Neural cell (in vitro differentiated cells): ENCODE data around the gene DENND4B. TPM values are rescaled to one million over a fixed set of nuclear protein-coding genes. Genes with fewer than 3 reads are reported as not detected.
A peak's percentile ranks its signal among the peaks of the same experiment; 100 is the strongest.

Source experiments
- H2AFZ ChIP-seq: fragments of 200-600, 300-800 bp; sonication (generic), shearing (Covaris generic); 2 replicates; pipeline ENCODE4 v1.6.0; 2014; ENCODE audit warnings: low read depth, mild to moderate bottlenecking, antibody characterized with exemption, low read length, moderate library complexity
- H3F3A ChIP-seq: fragments of 200-600 bp; shearing (Covaris generic); 2 replicates; pipeline ENCODE4 v1.6.1; 2016; ENCODE audit warnings: mild to moderate bottlenecking, moderate library complexity, mixed read lengths, antibody characterized with exemption, low read length; ENCODE audit not compliant: insufficient read depth, poor library complexity, severe bottlenecking
- H3K27ac ChIP-seq: fragments of 200-600, 300-800 bp; sonication (generic), shearing (Covaris generic); 2 replicates; pipeline ENCODE4 v1.5.1; 2014; ENCODE audit warnings: mild to moderate bottlenecking, low read length, moderate library complexity
- H3K27me3 ChIP-seq: fragments of 300-800, 200-600 bp; sonication (generic), shearing (Covaris generic); 2 replicates; pipeline ENCODE4 v1.6.0; 2014; ENCODE audit warnings: mild to moderate bottlenecking, low read depth, low read length, moderate library complexity; ENCODE audit not compliant: insufficient read depth
- H3K36me3 ChIP-seq: fragments of 300-800, 200-600 bp; sonication (generic), shearing (Covaris generic); 2 replicates; pipeline ENCODE4 v1.5.1; 2014; ENCODE audit warnings: mild to moderate bottlenecking, antibody characterized with exemption, low read length, moderate library complexity; ENCODE audit not compliant: insufficient read depth
- H3K4me2 ChIP-seq: fragments of 300-800, 200-600 bp; sonication (generic), shearing (Covaris generic); 2 replicates; pipeline ENCODE4 v1.6.0; 2014; ENCODE audit warnings: mild to moderate bottlenecking, low read length
- H3K4me3 ChIP-seq: fragments of 300-800, 200-600 bp; sonication (generic), shearing (Covaris generic); 2 replicates; pipeline ENCODE4 v1.5.1; 2014; ENCODE audit warnings: mild to moderate bottlenecking, low read length, moderate library complexity
- H3K79me2 ChIP-seq: fragments of 200-600 bp; shearing (Covaris generic); replicated peaks from 2 replicates; pipeline ENCODE4 v1.6.0; 2014; ENCODE audit warnings: mild to moderate bottlenecking, low read length, moderate library complexity; ENCODE audit not compliant: insufficient read depth
- H3K9ac ChIP-seq: fragments of 300-800, 200-600 bp; sonication (generic), shearing (Covaris generic); 2 replicates; pipeline ENCODE4 v1.6.1; 2016; ENCODE audit warnings: mild to moderate bottlenecking, low read length, mixed read lengths
- H3K9me2 ChIP-seq: fragments of 200-600 bp; shearing (Covaris generic); 2 replicates; pipeline ENCODE4 v1.6.1; 2016; ENCODE audit warnings: mild to moderate bottlenecking, low read length, mixed read lengths; ENCODE audit not compliant: insufficient read depth
- H3K9me3 ChIP-seq: fragments of 200-600, 300-800 bp; sonication (generic), shearing (Covaris generic); 2 replicates; pipeline ENCODE4 v1.6.1; 2016; ENCODE audit warnings: mild to moderate bottlenecking, mixed run types, low read length, moderate library complexity, mixed read lengths
- H4K20me1 ChIP-seq: fragments of 200-600 bp; shearing (Covaris generic); 2 replicates; pipeline ENCODE4 v1.6.1; 2016; ENCODE audit warnings: mild to moderate bottlenecking, mixed run types; ENCODE audit not compliant: insufficient read depth
- EP300 ChIP-seq: fragments of 450-650 bp; conservative IDR thresholded peaks from 2 replicates; pipeline ENCODE4 v1.6.1; 2014; ENCODE audit warnings: antibody characterized with exemption, mild to moderate bottlenecking, moderate library complexity; ENCODE audit not compliant: poor library complexity, severe bottlenecking
- EZH2 ChIP-seq: fragments of 200-600, 300-800 bp; shearing (Covaris generic), sonication (generic); IDR thresholded peaks from 2 replicates; pipeline ENCODE4 v1.6.1; 2014; ENCODE audit warnings: antibody characterized with exemption, low read length, borderline replicate concordance, mild to moderate bottlenecking; ENCODE audit not compliant: insufficient read depth, poor library complexity, severe bottlenecking
- MXI1 ChIP-seq: fragments of 450-650 bp; conservative IDR thresholded peaks from 2 replicates; pipeline ENCODE4 v1.6.1; 2014; ENCODE audit warnings: antibody characterized with exemption, mild to moderate bottlenecking; ENCODE audit not compliant: poor library complexity, severe bottlenecking
- POLR2AphosphoS5 ChIP-seq: IDR thresholded peaks from 2 replicates; pipeline ENCODE4 v1.6.1; 2012
- RAD21 ChIP-seq: fragments of 450-650 bp; conservative IDR thresholded peaks from 2 replicates; pipeline ENCODE4 v1.6.1; 2014; ENCODE audit warnings: antibody characterized with exemption, mild to moderate bottlenecking, moderate library complexity
- SMC3 ChIP-seq: fragments of 450-650 bp; conservative IDR thresholded peaks from 2 replicates; pipeline ENCODE4 v1.6.1; 2014; ENCODE audit warnings: antibody characterized with exemption, mild to moderate bottlenecking, moderate library complexity; ENCODE audit not compliant: poor library complexity
- TAF1 ChIP-seq: IDR thresholded peaks from 2 replicates; pipeline ENCODE4 v1.6.1; 2012; ENCODE audit warnings: low read depth
- polyA plus RNA-seq: library from polyadenylated mRNA; depleted of rRNA; stranded (reverse); fragments of >200 nt; gene quantifications from 2 replicates; pipeline ENCODE4 v1.2.3, GENCODE V29; 2014
- TF ChIP-seq, protein P1 (sequence below): IDR thresholded peaks from 2 replicates; pipeline ENCODE4 v1.6.1; 2012; ENCODE audit warnings: borderline replicate concordance
- TF ChIP-seq, protein P2 (sequence below): fragments of 450-650 bp; IDR thresholded peaks from 2 replicates; pipeline ENCODE4 v1.5.1; 2014; ENCODE audit warnings: antibody characterized with exemption, mild to moderate bottlenecking, moderate library complexity; ENCODE audit not compliant: poor library complexity, severe bottlenecking

The DENND4B gene
- polyA plus RNA-seq, 1 donor from 2014 or later = 25.3 TPM

DNA sequence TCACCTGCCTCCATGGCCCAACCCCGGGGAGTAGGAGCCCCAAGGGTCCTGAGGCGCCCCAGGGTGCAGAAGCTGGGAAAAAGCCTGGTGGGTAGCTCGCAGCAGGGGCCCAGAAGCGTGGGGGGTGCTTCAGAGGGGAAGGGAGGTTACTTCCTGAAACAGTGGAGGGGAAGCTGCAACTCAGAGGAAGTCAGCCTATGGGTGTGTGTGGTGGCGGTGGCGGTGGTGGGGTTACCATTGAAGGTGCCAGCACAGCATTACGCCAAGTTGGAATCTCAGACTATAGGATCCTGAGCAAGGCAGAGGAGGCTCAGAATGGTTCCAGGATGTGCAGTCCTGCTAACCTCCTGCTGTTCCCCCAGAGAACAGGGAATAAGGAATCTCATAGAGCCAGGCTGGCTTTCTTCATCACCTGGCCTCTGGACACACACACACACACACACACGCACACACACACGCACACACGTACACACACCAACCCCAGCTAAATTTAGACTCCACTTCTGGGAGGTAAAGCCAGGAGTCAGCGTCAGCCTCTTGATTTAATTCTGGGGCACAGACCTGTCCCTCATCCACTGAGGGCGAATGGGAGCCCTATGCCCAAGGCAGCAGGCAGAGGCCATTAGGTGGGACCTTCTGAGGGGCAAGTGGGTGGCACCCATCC, 1.3 kb downstream of the DENND4B start (continued):
- TF ChIP-seq, protein P1, sequence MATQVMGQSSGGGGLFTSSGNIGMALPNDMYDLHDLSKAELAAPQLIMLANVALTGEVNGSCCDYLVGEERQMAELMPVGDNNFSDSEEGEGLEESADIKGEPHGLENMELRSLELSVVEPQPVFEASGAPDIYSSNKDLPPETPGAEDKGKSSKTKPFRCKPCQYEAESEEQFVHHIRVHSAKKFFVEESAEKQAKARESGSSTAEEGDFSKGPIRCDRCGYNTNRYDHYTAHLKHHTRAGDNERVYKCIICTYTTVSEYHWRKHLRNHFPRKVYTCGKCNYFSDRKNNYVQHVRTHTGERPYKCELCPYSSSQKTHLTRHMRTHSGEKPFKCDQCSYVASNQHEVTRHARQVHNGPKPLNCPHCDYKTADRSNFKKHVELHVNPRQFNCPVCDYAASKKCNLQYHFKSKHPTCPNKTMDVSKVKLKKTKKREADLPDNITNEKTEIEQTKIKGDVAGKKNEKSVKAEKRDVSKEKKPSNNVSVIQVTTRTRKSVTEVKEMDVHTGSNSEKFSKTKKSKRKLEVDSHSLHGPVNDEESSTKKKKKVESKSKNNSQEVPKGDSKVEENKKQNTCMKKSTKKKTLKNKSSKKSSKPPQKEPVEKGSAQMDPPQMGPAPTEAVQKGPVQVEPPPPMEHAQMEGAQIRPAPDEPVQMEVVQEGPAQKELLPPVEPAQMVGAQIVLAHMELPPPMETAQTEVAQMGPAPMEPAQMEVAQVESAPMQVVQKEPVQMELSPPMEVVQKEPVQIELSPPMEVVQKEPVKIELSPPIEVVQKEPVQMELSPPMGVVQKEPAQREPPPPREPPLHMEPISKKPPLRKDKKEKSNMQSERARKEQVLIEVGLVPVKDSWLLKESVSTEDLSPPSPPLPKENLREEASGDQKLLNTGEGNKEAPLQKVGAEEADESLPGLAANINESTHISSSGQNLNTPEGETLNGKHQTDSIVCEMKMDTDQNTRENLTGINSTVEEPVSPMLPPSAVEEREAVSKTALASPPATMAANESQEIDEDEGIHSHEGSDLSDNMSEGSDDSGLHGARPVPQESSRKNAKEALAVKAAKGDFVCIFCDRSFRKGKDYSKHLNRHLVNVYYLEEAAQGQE = no peak

DNA sequence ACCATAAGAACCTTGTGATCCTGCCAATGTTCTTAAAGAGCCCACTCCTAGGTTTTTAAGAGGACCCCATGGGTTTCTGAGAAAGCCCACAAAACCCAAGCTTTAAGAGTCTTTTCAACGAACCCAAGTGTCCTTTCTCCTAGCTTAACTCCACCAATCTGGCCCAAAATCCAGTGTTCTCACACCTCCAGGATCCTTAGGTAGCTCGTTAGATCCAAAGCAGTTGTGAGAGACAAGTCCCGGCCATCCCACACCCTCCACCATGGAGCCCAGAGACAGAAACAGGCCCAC, 1.7 kb downstream of the DENND4B start:
- no peaks in the 10 kb centered on the region for H3K36me3 ChIP-seq
- no peak overlapping the region for H2AFZ ChIP-seq
- peak overlapping the region; percentile 85 for H3K4me3 ChIP-seq
- no peak overlapping the region for H3K9ac ChIP-seq
- H3K27ac ChIP-seq = no peak overlapping the region
- H3K27me3 ChIP-seq = no peaks in the 10 kb centered on the region
- no peak overlapping the region for H3K4me2 ChIP-seq
- H3K9me2 ChIP-seq = no peaks in the 10 kb centered on the region
- TF ChIP-seq RAD21 (no peak), TAF1 (no peak), EP300 (no peak), POLR2AphosphoS5 (no peak), SMC3 (no peak), EZH2 (no peak), MXI1 (no peak)
- TF ChIP-seq, protein P1 = no peak
- TF ChIP-seq, protein P2, sequence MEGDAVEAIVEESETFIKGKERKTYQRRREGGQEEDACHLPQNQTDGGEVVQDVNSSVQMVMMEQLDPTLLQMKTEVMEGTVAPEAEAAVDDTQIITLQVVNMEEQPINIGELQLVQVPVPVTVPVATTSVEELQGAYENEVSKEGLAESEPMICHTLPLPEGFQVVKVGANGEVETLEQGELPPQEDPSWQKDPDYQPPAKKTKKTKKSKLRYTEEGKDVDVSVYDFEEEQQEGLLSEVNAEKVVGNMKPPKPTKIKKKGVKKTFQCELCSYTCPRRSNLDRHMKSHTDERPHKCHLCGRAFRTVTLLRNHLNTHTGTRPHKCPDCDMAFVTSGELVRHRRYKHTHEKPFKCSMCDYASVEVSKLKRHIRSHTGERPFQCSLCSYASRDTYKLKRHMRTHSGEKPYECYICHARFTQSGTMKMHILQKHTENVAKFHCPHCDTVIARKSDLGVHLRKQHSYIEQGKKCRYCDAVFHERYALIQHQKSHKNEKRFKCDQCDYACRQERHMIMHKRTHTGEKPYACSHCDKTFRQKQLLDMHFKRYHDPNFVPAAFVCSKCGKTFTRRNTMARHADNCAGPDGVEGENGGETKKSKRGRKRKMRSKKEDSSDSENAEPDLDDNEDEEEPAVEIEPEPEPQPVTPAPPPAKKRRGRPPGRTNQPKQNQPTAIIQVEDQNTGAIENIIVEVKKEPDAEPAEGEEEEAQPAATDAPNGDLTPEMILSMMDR = no peak
- H4K20me1 ChIP-seq = no peaks in the 10 kb centered on the region
- no peaks in the 10 kb centered on the region for H3K9me3 ChIP-seq
- H3K79me2 ChIP-seq = peaks cover 4% of the 10 kb centered on the region
- H3F3A ChIP-seq = no peaks in the 10 kb centered on the region
